ENCODE data around the gene CD81.

- TF ChIP-seq POLR2A (IDR thresholded peaks at IDR 0.05) (no peak), CTCF (IDR thresholded peaks at IDR 0.05) (no peak)
Observed at GRCh38 chr11:2361565-2361964, 15.5 kb upstream of the CD81 start.

All from thyroid gland (tissue), 4 donors.